GM21619 (cell line): ENCODE data around the gene INTS7.
A peak's percentile ranks its signal among the peaks of the same experiment; 100 is the strongest.
"Not testable (repeated sequence)": the region's sequence is repeated elsewhere in the genome, so short reads cannot be mapped to it uniquely, and the experiment has no call there.

Source experiments
- ATAC-seq: cut with Tn5 transposase; IDR thresholded peaks from one replicate; pipeline ENCODE4 v1.9.1; 2021; ENCODE audit not compliant: unreplicated experiment

INTS7 gene

GRCh38 chr1:212039622-212040021, 4.3 kb upstream of the INTS7 start:
- ATAC-seq: no peak

- no peak for ATAC-seq
Measured at GRCh38 chr1:212037900-212038299, 2.5 kb upstream of the INTS7 start.

- ATAC-seq: peak; percentile 14
Measured at GRCh38 chr1:212035835-212036605, 663 bp upstream of the INTS7 start.

- ATAC-seq: peak; percentile 4
Measured at GRCh38 chr1:212034516-212035122, 738 bp downstream of the INTS7 start.

GRCh38 chr1:212030936-212031528, 4.3 kb downstream of the INTS7 start:
- no peak for ATAC-seq

GRCh38 chr1:212027727-212028126, 7.6 kb downstream of the INTS7 start:
- ATAC-seq: not testable (repeated sequence)

- no peak for ATAC-seq
Measured at GRCh38 chr1:212024469-212025149, 10.7 kb downstream of the INTS7 start.

- not testable (repeated sequence) for ATAC-seq
Measured at GRCh38 chr1:212022908-212023307, 12.4 kb downstream of the INTS7 start.

- no peak for ATAC-seq
Measured at GRCh38 chr1:212021563-212021962, 13.8 kb downstream of the INTS7 start.

GRCh38 chr1:212020975-212021374, 14.4 kb downstream of the INTS7 start:
- ATAC-seq: no peak

GRCh38 chr1:212013672-212014071, 21.7 kb downstream of the INTS7 start:
- no peak for ATAC-seq

GRCh38 chr1:212012034-212012740, 23.2 kb downstream of the INTS7 start:
- peak; percentile 97 for ATAC-seq

- no peak for ATAC-seq
Measured at GRCh38 chr1:212010004-212010403, 25.4 kb downstream of the INTS7 start.

- ATAC-seq: no peak
Measured at GRCh38 chr1:212009561-212009960, 25.8 kb downstream of the INTS7 start.

GRCh38 chr1:212007886-212008285, 27.5 kb downstream of the INTS7 start:
- ATAC-seq: no peak

- no peak for ATAC-seq
Measured at GRCh38 chr1:212007178-212007577, 28.2 kb downstream of the INTS7 start.

GRCh38 chr1:212004895-212005608, 30.3 kb downstream of the INTS7 start:
- ATAC-seq: no peak

- ATAC-seq: no peak
Measured at GRCh38 chr1:212002536-212002935, 32.8 kb downstream of the INTS7 start.

- ATAC-seq: not testable (repeated sequence)
Measured at GRCh38 chr1:211997426-211997825, 37.9 kb downstream of the INTS7 start.

GRCh38 chr1:211991695-211992094, 43.7 kb downstream of the INTS7 start:
- no peak for ATAC-seq
